ENCODE results near the gene WDR74.

WDR74 gene

DNA sequence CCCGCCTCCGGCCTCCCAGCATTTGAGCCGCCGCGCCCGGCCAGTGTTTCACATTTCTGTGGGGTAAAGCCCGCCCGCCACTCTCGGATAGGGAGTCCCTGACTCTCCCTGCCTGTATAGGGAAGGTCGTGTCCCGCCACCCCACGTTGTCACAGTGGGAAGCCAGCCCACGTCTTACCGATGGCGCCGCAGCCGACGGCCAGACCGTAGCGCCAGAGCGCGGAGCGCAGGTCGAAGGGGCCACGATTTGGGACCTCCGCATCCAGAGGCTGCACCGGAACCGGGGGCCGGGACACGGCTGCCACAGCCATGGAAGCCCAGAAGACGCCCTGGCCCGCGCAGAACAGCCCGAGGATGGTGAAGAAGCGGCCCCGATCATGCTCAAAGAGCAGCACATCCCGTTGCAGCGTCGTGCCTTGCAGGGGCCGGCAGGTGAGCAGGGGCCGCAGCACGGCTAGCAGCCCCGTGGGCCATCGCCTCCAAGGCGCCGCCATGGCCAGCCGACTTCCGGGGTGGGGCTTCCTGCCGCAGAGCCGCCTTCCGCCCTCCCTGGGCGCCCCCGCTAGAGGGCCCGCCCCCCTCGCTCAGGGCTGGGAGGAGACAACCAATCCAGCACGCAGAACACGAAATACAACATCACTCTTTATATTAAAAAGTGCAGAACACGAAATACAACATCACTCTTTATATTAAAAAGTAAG lies 47.7 kb downstream of the WDR74 start, which contains the start of gene TMEM223:
Gene TMEM223, minus strand, starts transcription at position 506 of the 701 bp plus-strand sequence. Its CDS starts 12 bp downstream, at position 494.
- DNase-seq, result peak; percentile 76

DNA sequence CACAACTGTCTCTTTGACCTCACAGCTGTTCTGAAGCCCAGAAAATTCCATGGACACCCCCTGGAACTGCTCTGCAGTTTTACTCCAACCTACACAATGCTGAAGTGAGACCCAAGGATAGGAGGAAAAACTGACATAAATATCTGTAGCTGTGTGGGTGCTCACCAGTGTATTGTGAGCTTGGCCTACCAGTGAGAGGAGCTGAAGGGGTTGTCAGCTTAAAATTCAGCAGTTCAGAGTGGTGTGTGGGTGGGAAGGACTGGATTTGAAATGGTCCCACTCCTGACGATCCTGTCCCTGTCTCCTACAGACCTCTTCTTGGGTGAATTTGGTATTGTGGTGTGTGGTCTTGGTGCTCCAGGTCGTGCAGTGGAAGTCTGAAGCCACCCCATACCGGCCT lies 49.8 kb downstream of the WDR74 start:
- no peak for DNase-seq

- DNase-seq, result no peak
Observed at GRCh38 chr11:62788991-62789390, 50.4 kb downstream of the WDR74 start.

DNA sequence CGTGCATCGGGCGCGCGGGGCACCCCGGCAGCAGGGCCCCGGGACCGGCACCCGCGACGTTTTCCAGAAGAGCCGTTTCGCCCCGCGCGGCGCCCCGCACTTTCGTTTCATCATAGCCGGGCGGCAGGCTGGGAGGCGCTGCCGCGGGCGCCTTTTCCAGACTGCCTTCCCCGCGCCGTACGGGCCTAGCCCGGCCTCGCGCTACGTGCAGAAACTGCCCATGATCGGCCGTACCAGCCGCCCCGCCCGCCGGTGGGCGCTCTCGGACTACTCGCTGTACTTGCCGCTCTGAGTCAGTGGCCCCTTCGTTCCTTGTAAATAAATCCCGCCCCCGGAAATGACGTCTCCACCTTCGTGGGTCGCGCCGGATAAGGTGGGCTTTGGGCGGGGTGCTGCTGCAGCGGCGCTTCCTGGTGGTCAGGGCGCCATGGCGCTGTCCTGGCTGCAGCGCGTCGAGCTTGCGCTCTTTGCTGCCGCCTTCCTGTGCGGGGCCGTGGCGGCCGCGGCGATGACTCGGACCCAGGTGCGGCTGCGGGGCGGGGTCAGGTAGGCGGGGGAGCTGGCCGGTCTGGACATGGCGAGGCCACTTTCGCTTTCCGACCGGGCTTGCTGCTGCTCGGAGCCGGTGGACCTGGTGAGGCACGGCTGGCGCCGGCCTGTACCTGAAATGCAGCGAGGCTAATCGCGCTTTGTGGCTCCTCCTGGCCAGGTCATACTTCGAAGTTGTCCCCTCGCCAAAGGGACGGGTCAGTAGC lies 52.2 kb downstream of the WDR74 start, which contains the start of gene TMEM179B:
Gene TMEM179B, plus strand, starts transcription at position 398 of the 755 bp plus-strand sequence. Its CDS starts 30 bp downstream, at position 428.
- DNase-seq, result peak; percentile 97

GRCh38 chr11:62786318-62787004 lies 52.9 kb downstream of the WDR74 start:
- DNase-seq, result peak; percentile 80
